Mesodermal cell (in vitro differentiated cells): ENCODE data around the gene PTPRE.

Experiments
- H3K27ac ChIP-seq: 2 replicates; pipeline ENCODE4 v1.7.0; 2013; ENCODE audit warnings: mild to moderate bottlenecking, low read depth, low read length, moderate library complexity; ENCODE audit not compliant: severe bottlenecking
- H3K36me3 ChIP-seq: 2 replicates; pipeline ENCODE4 v1.7.1; 2013; ENCODE audit warnings: mild to moderate bottlenecking, low read length, moderate library complexity; ENCODE audit not compliant: control insufficient read depth, insufficient read depth
- H3K4me1 ChIP-seq: one replicate; pipeline ENCODE4 v1.7.1; 2013; ENCODE audit warnings: mild to moderate bottlenecking, low read length; ENCODE audit not compliant: insufficient read depth, control insufficient read depth, poor library complexity, severe bottlenecking
- H3K4me3 ChIP-seq: 2 replicates; pipeline ENCODE4 v1.7.0; 2013; ENCODE audit warnings: low read length, control low read depth, mild to moderate bottlenecking; ENCODE audit not compliant: insufficient read depth, poor library complexity, severe bottlenecking; ENCODE audit errors: extremely low read depth
- H3K9me3 ChIP-seq: 2 replicates; pipeline ENCODE4 v1.7.1; 2013; ENCODE audit warnings: mild to moderate bottlenecking, low read length, moderate library complexity; ENCODE audit not compliant: control insufficient read depth
- WGBS, 2 experiments: methylation state at CpG; one replicate each; pipeline ENCODE4 v1.1.5; 2013; ENCODE audit warnings: missing lambda C conversion rate in 2 of 2; ENCODE audit not compliant: insufficient coverage in 2 of 2; 5-methylcytosine and 5-hydroxymethylcytosine counted together

Gene PTPRE

GRCh38 chr10:128070721-128071416, 164.0 kb downstream of the PTPRE start:
- WGBS, 2 experiments: 92 to 95% methylated on average over 12 of the region's 17 CpGs
- H3K4me3 ChIP-seq: no peak overlapping the region
- no peaks in the 10 kb centered on the region for H3K4me1 ChIP-seq
- no peak overlapping the region for H3K27ac ChIP-seq
- H3K9me3 ChIP-seq: no peaks in the 10 kb centered on the region
- H3K36me3 ChIP-seq: peaks cover 35% of the 10 kb centered on the region

- H3K4me1 ChIP-seq: no peaks in the 10 kb centered on the region
- H3K36me3 ChIP-seq: peaks cover 31% of the 10 kb centered on the region
- no peak overlapping the region for H3K4me3 ChIP-seq
- H3K9me3 ChIP-seq: no peaks in the 10 kb centered on the region
- no peak overlapping the region for H3K27ac ChIP-seq
- 73 to 84% methylated on average over 7 to 9 of the region's 9 CpGs for WGBS, 2 experiments
Observed at GRCh38 chr10:128071417-128071782, 164.5 kb downstream of the PTPRE start.

DNA sequence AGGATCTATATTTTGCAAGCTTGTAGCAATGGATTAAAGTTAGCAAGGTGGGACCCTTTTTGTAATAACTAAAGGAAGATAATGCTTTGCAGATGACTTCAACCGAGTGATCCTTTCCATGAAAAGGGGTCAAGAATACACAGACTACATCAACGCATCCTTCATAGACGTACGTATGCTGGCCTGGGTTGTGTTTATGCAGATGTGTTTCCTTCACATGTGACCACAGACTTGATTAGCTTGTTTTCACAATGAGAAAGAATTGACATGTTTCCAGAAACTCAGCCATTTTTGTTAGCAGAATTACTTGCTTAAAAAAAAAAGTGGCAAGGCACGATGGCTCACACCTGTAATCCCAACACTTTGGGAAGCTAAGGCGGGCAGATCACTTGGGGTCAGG, 165.1 kb downstream of the PTPRE start:
- Histone ChIP-seq H3K4me1 (no peaks in the 10 kb centered on the region), H3K27ac (no peak overlapping the region), H3K36me3 (peaks cover 28% of the 10 kb centered on the region), H3K4me3 (no peak overlapping the region), H3K9me3 (no peaks in the 10 kb centered on the region)
- WGBS, 2 experiments: 98% methylated on average over 6 of the region's 6 CpGs

DNA sequence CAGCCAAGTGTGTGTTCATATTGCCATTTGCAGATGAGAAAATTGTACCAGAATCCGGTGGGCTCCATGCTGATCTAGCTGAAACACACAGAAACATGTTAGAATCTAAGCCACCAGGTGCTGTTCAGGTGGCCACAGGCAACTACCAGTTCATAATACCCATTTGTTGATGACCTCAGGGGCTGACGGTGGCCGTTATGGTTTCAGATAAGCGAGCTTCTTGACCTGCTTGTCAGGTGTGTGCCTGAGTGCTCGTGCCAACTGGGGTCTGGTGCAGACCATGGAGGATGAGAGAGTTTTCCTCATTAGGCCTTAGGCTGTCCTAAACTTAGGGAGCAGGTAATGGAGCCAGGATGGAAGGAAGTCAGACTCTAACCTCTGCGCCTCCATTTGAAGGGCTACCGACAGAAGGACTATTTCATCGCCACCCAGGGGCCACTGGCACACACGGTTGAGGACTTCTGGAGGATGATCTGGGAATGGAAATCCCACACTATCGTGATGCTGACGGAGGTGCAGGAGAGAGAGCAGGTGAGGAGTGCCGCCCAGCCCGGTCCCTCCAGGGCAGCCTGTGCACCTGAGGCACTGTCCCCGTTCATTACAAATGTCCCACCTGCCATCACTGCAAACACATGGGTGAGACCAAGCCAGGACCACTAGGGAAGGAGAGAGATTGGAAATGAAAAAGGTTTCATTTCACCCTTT, 166.2 kb downstream of the PTPRE start:
- Histone ChIP-seq H3K9me3 (no peaks in the 10 kb centered on the region), H3K4me1 (no peaks in the 10 kb centered on the region), H3K27ac (no peak overlapping the region), H3K36me3 (peaks cover 33% of the 10 kb centered on the region), H3K4me3 (no peak overlapping the region)
- 88 to 94% methylated on average over 7 to 13 of the region's 14 CpGs for WGBS, 2 experiments

GRCh38 chr10:128073890-128074289, 167.0 kb downstream of the PTPRE start:
- Histone ChIP-seq H3K9me3 (no peaks in the 10 kb centered on the region), H3K27ac (no peak overlapping the region), H3K4me1 (no peaks in the 10 kb centered on the region), H3K4me3 (no peak overlapping the region), H3K36me3 (peaks cover 34% of the 10 kb centered on the region)
- no CpG with 5 or more reads among the region's 2 CpGs for WGBS, 2 experiments

GRCh38 chr10:128074589-128074988, 167.7 kb downstream of the PTPRE start:
- H3K27ac ChIP-seq: no peak overlapping the region
- H3K9me3 ChIP-seq: no peaks in the 10 kb centered on the region
- H3K4me3 ChIP-seq: no peak overlapping the region
- 92 to 100% methylated on average over 2 to 4 of the region's 5 CpGs for WGBS, 2 experiments
- peaks cover 38% of the 10 kb centered on the region for H3K36me3 ChIP-seq
- H3K4me1 ChIP-seq: no peaks in the 10 kb centered on the region

DNA sequence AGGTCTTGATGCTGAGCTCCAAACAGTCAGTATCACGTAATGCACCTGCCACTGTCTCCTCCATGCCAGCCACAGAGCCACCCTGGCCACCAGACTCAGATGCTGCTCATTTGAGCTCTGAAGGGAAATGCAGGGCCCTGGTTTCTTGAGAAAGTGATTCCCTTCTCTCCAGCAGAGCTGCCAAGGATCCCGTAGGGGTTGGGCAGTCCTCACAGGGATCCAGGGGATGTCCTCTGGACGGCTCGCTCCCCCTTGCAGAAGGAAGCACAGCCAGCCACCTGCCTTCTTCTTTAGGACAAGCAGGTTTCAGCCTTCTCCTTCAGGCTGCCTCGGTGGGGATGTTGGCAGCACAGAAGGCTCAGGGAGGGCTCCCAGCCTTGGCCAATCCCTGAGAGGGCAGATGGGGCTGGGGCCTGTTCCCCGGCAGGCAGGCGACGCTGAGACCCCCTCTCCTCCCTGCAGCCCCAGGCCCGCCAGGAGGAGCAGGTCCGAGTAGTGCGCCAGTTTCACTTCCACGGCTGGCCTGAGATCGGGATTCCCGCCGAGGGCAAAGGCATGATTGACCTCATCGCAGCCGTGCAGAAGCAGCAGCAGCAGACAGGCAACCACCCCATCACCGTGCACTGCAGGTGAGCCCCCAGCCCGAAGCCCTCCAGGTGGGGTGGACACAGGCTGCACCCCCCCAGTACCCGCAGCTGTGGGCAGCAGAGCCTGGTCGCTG, 170.4 kb downstream of the PTPRE start:
- WGBS, 2 experiments: 89 to 92% methylated on average over 21 of the region's 21 CpGs

GRCh38 chr10:128078136-128078969, 171.4 kb downstream of the PTPRE start:
- WGBS, 2 experiments: 65 to 73% methylated on average over 15 to 16 of the region's 17 CpGs

More for the DNA sequence above, 170.4 kb downstream of the PTPRE start:
- Histone ChIP-seq H3K4me3 (no peak overlapping the region), H3K4me1 (no peaks in the 10 kb centered on the region), H3K36me3 (peaks cover 37% of the 10 kb centered on the region), H3K9me3 (no peaks in the 10 kb centered on the region), H3K27ac (no peak overlapping the region)

DNA sequence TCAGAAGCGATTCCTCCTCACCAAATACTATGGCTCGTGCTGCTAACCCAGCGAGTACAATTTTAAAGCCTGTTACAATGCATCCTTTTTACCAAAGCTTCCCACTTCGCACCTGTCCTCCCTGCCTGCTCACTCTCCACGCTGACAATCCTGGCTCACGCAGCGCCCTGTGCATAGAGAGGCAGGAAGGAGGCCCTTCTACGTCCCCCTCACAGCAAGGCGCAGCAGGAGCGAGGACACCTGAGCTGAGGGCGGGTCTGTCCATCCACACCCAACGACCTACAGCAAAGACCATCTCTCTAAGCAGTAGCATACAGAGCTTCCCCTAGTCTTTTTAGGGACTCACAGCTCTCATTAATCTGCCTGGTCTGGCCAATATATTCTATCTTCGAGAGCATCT, 173.3 kb downstream of the PTPRE start:
- Histone ChIP-seq H3K27ac (no peak overlapping the region), H3K36me3 (peaks cover 35% of the 10 kb centered on the region)
- WGBS, 2 experiments: 88 to 92% methylated on average over 10 to 12 of the region's 13 CpGs

More at GRCh38 chr10:128078136-128078969, 171.4 kb downstream of the PTPRE start:
- Histone ChIP-seq H3K36me3 (peaks cover 34% of the 10 kb centered on the region), H3K4me1 (no peaks in the 10 kb centered on the region), H3K27ac (no peak overlapping the region), H3K4me3 (no peak overlapping the region), H3K9me3 (no peaks in the 10 kb centered on the region)

GRCh38 chr10:128080641-128081040, 173.7 kb downstream of the PTPRE start:
- Histone ChIP-seq H3K27ac (no peak overlapping the region), H3K4me3 (no peak overlapping the region), H3K36me3 (peaks cover 35% of the 10 kb centered on the region), H3K4me1 (no peaks in the 10 kb centered on the region), H3K9me3 (no peaks in the 10 kb centered on the region)
- WGBS, 2 experiments: 92 to 96% methylated on average over 7 to 8 of the region's 8 CpGs

More for the DNA sequence above, 173.3 kb downstream of the PTPRE start:
- no peaks in the 10 kb centered on the region for H3K4me1 ChIP-seq
- H3K9me3 ChIP-seq: no peaks in the 10 kb centered on the region
- H3K4me3 ChIP-seq: no peak overlapping the region
